Right atrium auricular region (tissue), 2 donors: ENCODE results near the gene THBS1. TPM values are rescaled to one million over a fixed set of nuclear protein-coding genes. Genes with fewer than 3 reads are reported as not detected.

Experiments used
- DNase-seq: peaks from one replicate; pipeline ENCODE4 v3.0.0-alpha.2; 2019; ENCODE audit warnings: low spot score
- H3K27ac ChIP-seq, 2 donors: fragments of 200-600 bp; sonication (generic); 1 replicate in 1 of 2; 2 replicates in 1 of 2; pipeline ENCODE4 v1.5.1; 2016 to 2019
- H3K27me3 ChIP-seq, 2 donors: fragments of 200-600 bp; sonication (generic); one replicate each; pipeline versions ENCODE4 v1.5.1 to v1.6.0; 2017 to 2019
- H3K36me3 ChIP-seq: fragments of 200-600 bp; sonication (generic); one replicate; pipeline ENCODE4 v1.5.1; 2016
- H3K4me1 ChIP-seq, 2 donors: fragments of 200-600 bp; sonication (generic); one replicate each; pipeline versions ENCODE4 v1.5.1 to v1.6.0; 2017 to 2019
- H3K4me3 ChIP-seq, 2 donors: fragments of 200-600 bp; sonication (generic); 1 replicate in 1 of 2; 2 replicates in 1 of 2; pipeline ENCODE4 v1.5.1; 2017 to 2019; ENCODE audit warnings: mild to moderate bottlenecking in 1 of 2, moderate library complexity in 1 of 2
- H3K9me3 ChIP-seq, 2 donors: fragments of 200-600 bp; sonication (generic); one replicate each; pipeline ENCODE4 v1.5.1; 2019
- total RNA-seq, 2 donors: library from RNA; depleted of rRNA; stranded (reverse); fragments of >200 nt; gene quantifications; one replicate each; pipeline ENCODE4 v1.1.0, GENCODE V29; 2016
- TF ChIP-seq, protein P1 (sequence below), 2 donors: fragments of 200-600 bp; sonication (generic); IDR thresholded peaks; one replicate each; pipeline ENCODE4 v1.5.1; 2019; ENCODE audit warnings: antibody characterized with exemption in 2 of 2

Gene THBS1
- total RNA-seq, 2 donors from 2014 or later = 67.8 to 205 TPM

DNA sequence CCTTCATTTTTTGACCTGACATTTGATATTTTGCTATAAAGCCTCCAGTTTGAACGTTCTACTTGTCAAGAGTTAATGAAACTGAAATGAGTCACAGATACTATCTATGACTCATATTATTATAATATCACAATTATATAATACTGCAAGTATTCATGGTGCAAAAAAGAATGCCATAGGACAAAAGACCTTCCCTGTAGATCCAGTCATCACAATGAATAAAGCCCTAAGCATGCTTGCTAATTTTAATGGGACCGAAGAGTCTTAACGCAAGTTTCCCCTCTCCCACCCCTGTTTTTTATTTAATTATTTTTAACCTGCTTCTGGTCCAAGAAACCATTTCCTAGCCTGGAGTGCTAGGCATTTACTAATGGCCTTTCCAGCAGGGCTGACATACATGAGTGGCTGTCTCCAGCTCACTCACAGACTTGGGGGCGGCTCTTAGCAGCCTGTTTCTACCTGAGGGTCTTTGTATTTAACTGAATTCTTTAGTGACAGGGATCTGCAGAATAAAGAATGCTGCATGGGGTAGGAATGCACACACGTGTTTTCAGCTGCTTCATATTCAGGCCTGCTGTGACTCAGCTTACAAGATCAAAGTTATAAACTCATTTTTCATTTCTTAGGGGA is 61.2 kb downstream of the THBS1 start:
- Histone ChIP-seq H3K27ac (no peak overlapping the region), H3K36me3 (no peaks in the 10 kb centered on the region), H3K9me3 (no peaks in the 10 kb centered on the region), H3K4me1 (peaks cover 0 to 11% of the 10 kb centered on the region in 2 donors), H3K4me3 (no peak overlapping the region), H3K27me3 (no peaks in the 10 kb centered on the region)
- TF ChIP-seq, protein P1, sequence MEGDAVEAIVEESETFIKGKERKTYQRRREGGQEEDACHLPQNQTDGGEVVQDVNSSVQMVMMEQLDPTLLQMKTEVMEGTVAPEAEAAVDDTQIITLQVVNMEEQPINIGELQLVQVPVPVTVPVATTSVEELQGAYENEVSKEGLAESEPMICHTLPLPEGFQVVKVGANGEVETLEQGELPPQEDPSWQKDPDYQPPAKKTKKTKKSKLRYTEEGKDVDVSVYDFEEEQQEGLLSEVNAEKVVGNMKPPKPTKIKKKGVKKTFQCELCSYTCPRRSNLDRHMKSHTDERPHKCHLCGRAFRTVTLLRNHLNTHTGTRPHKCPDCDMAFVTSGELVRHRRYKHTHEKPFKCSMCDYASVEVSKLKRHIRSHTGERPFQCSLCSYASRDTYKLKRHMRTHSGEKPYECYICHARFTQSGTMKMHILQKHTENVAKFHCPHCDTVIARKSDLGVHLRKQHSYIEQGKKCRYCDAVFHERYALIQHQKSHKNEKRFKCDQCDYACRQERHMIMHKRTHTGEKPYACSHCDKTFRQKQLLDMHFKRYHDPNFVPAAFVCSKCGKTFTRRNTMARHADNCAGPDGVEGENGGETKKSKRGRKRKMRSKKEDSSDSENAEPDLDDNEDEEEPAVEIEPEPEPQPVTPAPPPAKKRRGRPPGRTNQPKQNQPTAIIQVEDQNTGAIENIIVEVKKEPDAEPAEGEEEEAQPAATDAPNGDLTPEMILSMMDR (IDR thresholded peaks at IDR 0.05) = no peak
- DNase-seq = no peak

DNA sequence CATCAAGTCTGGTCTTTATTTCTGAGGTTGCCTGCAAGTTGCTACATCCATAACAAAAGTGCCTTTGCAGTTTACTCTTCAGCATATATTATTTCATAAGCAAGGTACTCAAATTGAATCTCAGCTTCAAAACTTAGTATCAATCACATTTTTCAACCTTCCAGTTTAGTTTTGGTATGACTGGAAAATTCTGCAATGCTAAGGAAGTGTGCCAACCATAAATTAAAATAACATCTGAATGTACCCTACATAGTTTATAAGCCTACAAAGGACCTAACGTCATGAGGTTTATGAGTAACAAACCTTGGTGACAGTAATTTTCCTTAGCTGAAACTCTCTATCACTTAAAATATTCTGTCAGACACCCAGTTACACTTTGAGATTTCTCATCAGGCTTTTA is 62.8 kb downstream of the THBS1 start:
- H3K4me1 ChIP-seq = peaks cover 0 to 11% of the 10 kb centered on the region in 2 donors
- no peak for DNase-seq
- H3K27ac ChIP-seq = no peak overlapping the region
- no peaks in the 10 kb centered on the region for H3K9me3 ChIP-seq
- no peaks in the 10 kb centered on the region for H3K36me3 ChIP-seq
- H3K27me3 ChIP-seq = no peaks in the 10 kb centered on the region
- TF ChIP-seq, protein P1 (IDR thresholded peaks at IDR 0.05) = no peak
- no peak overlapping the region for H3K4me3 ChIP-seq

DNA sequence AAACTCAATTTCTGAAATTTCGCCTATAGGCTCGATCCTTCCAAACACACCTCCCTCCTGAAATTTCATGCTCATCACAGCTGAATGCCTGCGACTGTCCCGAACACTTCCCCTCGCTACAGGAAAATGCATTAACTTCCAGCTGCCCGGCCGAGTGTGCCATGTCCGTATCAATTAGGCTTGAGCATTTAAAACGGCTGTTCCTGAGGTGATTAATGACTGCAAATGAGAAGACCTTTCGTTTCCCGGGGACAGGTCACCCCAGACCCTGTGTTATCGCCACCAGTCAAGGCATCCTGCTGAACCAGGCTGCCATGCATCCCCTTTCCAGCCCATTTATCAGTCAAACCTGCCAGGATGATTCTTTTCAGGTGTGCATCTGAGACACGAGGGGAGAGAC is 63.3 kb downstream of the THBS1 start:
- H3K4me1 ChIP-seq = peaks cover 0 to 11% of the 10 kb centered on the region in 2 donors
- no peaks in the 10 kb centered on the region for H3K27me3 ChIP-seq
- H3K9me3 ChIP-seq = no peaks in the 10 kb centered on the region
- no peak overlapping the region for H3K4me3 ChIP-seq
- DNase-seq = no peak
- TF ChIP-seq, protein P1 (IDR thresholded peaks at IDR 0.05) = no peak
- no peaks in the 10 kb centered on the region for H3K36me3 ChIP-seq
- no peak overlapping the region for H3K27ac ChIP-seq

DNA sequence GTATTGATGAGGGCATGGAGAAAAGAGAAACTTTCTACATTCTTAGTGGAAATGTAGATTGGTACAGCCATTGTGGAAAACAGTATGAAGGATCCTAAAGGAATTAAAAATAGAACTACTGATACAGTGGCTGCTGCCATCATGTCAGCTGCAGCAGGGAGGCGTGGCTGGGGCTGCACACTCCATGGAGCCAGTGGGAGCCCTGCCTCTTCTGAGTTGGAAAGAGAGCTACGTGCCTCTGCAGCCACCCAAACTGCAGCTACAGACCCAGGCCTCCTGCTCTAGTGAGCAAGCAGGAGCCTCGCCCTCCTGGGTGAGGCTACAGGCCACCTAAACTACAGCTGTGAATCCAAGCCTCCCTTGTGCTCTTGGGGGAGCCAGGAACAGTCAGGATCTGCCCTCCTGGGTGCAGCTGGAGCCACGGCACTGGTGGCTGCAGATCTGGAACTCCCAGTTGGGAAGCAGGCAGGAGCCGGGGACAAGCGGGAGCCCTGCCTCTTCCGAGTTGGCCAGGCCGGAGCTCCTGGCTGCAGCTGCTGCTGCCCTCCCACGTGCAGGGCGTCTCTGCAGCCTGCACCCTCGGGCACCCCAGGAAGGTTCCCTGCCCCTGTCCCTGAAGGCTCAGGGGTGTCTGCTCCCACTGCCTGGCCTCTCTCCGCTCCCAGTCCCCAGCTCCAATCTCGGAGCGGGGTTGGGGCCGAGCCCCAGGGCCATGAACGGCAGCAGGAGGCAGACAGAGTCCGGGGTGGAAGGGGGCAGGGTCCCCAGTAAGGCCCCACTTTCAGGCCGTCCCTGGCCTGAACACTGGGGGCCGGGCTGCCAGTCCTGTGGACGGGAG is 64.5 kb downstream of the THBS1 start:
- no peak overlapping the region for H3K27ac ChIP-seq
- no peaks in the 10 kb centered on the region for H3K9me3 ChIP-seq
- TF ChIP-seq, protein P1 (IDR thresholded peaks at IDR 0.05) = no peak
- no peak for DNase-seq
- H3K4me3 ChIP-seq = no peak overlapping the region
- H3K36me3 ChIP-seq = no peaks in the 10 kb centered on the region
- H3K27me3 ChIP-seq = no peaks in the 10 kb centered on the region
- peaks cover 0 to 11% of the 10 kb centered on the region in 2 donors for H3K4me1 ChIP-seq

DNA sequence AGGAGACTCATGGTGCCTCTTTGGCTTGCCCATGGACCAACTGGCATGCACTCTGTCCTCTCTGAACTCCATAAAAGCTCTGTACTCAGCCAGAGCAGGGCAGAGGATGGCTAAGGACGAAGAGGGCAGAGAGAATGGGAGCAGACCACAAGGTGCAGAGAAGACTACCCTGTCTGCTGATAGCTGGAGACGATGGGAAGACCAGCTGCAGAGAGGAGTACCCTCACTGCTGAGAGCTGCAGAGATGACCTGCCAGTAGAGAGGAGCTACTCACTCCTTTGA is 65.0 kb downstream of the THBS1 start:
- H3K36me3 ChIP-seq = no peaks in the 10 kb centered on the region
- H3K27me3 ChIP-seq = no peaks in the 10 kb centered on the region
- no peak overlapping the region for H3K4me3 ChIP-seq
- peaks cover 0 to 11% of the 10 kb centered on the region in 2 donors for H3K4me1 ChIP-seq
- TF ChIP-seq, protein P1 (IDR thresholded peaks at IDR 0.05) = no peak
- H3K9me3 ChIP-seq = no peaks in the 10 kb centered on the region
- no peak for DNase-seq
- no peak overlapping the region for H3K27ac ChIP-seq
